HG03439 (cell line): ENCODE measurements around the gene KCNMA1.
"Not testable (repeated sequence)": the region's sequence is repeated elsewhere in the genome, so short reads cannot be mapped to it uniquely, and the experiment has no call there.

ENCODE experiments used
- ATAC-seq: cut with Tn5 transposase; IDR thresholded peaks from one replicate; pipeline ENCODE4 v1.9.1; 2021; ENCODE audit warnings: mild to moderate bottlenecking, moderate library complexity; ENCODE audit not compliant: unreplicated experiment

Gene KCNMA1

DNA sequence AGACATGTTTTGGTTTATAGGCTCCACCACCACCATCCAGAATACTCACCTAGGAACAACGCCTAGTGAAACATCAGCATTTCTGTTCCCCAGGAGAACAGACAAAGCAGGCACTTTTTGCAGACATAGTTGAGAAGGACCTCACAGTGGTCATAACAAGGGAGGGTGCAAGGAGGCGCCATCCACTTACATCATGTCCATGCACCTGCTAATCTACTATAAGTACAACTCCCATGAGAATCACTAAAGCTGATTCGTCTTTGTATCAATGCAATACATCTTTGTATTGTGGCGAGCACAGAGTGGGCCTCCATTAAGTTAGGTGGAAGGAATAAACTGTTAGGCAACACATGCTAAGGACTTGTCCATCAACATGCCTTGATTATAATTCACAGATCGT is 207.1 kb downstream of the KCNMA1 start:
- ATAC-seq = no peak

DNA sequence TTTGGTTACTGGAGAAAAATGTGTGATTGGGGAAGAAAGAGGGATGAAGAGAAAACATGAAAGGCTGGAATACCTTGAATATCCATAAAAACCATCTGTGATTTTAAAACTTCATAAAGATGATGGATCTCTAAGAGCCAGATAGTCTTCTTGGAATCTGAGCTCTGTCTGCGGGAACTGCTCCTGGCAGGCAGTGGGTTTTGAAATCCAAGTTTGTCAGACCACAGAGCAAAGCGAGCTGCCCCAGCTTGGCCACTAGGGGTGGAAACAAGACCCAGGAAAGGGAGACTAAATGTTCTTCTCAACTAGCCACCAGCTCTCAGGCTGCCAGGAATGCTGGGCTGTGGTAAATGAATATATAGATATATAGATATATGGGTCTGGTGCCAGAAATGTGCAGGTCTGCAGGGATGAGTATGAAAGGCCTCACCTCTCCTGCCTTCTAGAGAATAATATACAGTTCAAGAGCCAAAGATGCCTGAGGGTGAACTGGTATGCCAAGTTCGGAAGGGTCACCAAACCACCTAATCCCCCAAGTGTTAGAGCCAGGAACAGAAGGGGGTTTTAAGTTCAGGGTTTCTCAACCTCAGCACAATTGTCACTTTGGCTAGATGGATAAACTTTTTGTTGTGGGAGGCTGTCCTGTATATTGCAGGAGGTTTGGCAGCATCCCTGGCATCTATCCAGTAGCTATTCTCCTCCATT is 208.8 kb downstream of the KCNMA1 start:
- ATAC-seq = no peak

DNA sequence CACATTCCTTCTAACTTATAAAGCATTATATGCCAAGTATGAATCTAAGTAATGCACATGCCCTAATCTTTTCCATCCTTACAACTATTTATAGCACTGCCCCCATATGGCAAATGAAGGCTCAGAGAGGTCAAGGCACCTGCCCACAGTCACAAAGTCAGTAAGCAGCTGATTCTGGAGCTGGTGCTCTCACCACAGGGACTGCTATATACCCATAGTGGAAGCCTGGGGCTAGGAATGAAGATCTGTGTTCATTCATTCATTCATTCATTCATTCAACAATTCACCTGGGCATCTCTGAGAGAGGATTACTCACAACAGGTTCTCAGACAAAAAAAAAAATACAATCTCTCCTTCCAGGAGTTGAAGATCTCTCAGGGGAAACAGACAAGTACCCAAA is 213.4 kb downstream of the KCNMA1 start:
- ATAC-seq = no peak

DNA sequence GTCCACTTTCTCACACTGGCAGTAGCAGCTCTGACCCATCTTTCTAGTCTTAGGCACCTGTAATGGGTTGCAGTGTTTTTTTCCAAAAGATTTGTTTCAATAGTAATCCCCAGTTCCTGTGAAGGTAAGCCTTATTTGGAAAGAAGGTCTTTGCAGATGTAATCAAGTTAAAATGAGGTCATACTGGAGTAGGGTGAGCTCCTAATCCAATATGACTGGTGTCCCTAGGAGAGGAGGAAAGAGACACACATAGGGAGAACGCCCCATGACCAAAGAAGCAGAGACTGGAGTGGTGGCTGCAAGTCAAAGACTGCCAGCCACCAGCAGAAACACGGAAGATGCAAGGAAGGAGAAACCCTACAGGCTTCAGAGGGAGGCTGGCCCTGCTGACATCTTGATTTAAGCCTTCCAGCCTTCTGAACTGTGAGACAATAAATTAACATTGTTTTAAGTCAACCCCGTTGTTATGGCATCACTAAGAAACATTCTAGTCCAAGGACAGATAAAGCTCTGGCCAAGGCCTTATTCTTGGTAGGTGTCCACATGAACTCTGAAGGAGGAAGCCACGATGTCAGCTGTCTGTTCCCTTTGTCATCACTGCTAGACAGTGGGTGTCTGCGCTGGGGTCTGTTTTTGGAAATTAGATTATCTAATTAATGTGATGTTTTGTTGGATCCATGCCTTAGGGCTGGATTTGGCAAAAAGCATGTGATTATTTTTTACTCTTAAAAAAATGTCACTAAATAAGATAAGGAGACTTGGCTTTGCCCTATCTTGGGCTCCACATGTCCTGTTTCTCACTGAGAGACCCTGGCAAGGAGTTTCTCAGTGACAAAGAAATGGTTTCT is 214.9 kb downstream of the KCNMA1 start:
- ATAC-seq = no peak

DNA sequence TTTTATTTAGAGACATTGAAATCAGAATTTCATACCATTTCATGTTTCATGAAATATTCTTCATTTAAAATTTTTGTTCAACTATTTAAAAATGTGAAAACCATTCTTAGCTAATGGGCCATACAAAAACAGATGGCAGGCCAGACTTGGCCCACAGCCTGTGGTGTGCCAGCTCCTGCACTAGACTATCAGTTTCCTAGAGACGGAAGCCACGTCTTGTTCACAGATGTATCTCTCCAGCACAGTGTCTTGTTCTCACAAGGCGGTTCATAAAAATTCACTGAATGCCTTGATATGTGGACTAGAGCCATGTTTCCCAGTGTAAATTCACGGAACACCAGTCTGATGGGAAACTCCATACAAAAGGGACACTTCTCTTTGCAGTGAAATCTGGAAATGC is 216.0 kb downstream of the KCNMA1 start:
- ATAC-seq = no peak

DNA sequence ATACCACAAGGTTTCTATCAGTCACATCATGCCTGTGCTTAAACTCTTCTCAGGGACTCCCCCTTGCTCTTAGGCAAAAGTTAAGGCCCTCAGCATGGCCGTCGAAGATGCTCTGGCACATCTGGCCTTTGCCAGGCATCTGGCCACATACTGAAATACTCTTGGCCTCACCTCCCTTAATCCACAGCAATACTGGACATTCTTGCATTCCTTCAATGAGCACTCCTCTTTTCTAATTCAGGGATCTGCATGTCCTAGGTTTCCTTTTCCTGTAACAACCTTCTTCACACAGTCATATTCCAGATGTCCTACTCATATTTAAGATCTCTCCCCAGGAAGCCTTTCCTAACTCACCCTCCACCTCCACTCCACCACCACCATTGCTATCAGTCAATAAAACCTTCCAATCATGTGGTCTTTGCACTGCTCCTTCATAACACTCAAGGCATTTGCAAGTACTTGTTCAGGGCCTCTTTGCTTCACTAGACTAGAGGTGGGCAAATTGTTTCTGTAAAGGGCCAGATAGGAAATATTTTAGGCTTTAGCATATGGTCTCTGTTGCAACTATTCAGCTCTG is 216.6 kb downstream of the KCNMA1 start:
- ATAC-seq = no peak

DNA sequence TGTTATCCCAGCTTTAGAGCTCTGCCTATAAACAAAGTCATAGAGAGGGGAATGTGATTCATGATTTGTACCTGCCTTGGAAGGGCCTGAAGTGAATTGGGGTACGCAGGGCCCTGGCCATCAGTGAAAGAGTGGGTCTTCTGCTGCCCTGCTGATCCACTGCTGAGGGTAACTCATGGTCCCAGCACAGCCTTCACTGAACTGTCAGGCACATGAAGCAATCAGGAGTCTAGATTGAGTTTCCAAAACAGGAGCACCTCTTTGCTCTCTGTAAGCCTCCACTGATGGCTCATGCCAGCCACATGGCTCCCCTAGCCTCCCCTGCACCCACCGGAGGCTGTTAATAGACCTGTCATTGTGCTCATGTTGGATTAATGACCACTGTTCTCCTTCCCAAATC is 217.6 kb downstream of the KCNMA1 start:
- no peak for ATAC-seq

DNA sequence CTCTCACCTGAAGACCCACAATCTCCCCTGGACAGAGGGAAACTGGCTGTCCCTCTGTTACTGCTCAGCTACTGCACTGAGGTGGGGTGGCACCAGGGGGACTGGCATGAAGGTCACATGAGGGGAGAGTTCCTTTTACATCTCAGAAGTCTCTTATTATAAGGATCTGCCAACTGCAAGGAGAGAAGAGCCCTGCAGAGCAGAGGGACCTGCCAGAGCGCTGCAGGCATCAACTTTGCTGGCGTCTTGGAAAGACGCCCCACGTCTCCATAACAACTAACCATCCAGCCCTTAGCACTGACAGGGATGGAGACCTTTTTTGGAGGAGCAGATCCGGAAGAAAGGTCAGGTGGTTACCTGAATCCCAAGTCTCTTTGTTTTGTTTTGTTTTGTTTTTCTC is 218.6 kb downstream of the KCNMA1 start:
- no peak for ATAC-seq

DNA sequence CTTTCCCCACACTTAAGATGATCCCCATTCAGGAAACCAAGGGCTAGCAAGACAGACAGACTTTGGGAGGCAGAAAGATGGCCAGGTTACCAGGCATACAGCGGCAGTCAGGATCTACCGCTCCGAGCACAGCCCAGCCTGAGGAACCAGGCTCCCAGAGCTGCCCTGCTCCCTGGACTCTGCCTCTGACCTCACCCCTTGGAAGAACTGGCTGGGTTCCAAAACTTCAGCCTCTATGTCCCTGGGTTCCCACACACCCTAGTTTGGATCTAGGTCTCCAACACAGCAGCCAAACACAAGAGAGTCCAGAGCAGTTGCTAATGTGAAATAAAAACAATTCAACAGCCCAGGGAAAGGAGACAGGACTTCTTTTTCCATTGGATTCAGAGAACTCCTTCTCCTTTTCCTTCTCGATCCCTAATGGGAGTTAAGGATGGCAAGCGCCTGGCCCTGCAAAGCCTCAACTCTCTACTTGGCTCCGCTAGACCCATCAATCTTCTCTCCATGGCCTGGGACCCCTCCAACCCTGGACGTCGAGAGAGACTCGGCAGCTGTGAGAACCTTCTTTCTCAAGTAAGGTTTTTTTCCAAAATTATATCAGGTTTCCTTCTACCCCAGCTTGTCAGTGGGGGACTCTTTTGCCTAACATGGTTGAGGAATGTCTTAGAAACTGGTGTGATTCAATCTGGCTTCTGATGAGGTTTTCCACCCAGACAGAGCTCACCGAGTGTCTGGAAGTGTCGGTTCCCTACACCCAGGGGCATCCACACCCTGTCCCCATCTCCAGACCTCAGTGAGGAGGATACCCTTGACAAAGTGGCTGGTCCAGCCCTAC is 219.6 kb downstream of the KCNMA1 start:
- no peak for ATAC-seq

DNA sequence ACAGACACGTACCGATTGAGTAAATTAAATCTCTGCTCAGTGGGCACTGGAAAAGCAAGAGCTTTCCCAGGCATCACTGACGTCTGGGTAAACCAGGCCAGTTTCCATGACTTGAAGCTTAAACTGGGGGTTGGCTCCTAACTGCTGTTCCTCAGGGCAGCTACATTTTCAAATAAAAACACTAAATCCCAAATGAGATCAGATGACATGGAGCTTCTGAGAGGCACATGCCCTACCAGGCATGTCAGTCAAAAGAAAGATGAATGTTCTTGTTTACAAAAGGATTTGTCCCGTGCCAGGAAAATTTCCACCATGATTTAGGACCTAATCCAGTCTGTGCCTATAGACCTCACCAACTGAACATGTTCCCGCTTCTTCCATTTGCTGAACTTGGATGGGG is 220.2 kb downstream of the KCNMA1 start:
- ATAC-seq = no peak

DNA sequence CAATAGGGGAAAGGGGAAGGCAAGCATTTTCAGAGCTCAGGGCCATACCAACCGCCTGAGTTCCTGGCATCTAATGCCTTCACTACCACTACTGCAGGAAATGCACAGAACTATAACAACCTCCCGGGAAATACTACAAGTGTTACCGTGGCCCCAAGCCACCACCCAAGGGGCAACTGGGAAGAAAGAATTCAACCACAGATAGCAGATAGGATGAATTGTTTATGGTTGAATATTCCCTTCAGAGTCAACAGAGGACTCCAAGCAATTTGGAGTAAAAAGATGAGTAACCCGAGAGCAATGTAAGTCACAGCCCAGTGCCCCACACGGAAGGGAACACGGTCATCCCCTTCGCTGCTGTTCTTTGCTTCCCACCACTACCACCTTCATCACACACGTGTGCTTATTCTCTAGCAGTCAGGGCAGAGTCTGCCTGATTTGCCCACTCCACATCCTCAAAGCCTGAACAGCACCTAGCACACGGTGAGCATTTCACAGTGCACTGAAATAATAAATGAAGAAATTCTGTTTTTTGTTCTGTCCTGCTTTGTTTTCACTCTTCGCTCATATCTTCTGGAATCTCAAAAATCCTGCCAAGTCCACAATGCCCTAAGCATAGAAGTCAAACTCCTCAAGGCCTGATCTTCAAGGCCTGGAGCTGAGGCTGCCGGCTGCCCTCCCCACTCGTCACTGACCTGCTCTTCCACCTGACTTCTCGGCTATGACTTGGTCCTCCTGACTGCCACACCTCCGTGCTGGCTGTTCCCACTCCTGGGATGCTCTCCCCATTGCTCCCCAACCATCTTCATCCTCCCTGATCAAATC is 221.1 kb downstream of the KCNMA1 start:
- no peak for ATAC-seq

DNA sequence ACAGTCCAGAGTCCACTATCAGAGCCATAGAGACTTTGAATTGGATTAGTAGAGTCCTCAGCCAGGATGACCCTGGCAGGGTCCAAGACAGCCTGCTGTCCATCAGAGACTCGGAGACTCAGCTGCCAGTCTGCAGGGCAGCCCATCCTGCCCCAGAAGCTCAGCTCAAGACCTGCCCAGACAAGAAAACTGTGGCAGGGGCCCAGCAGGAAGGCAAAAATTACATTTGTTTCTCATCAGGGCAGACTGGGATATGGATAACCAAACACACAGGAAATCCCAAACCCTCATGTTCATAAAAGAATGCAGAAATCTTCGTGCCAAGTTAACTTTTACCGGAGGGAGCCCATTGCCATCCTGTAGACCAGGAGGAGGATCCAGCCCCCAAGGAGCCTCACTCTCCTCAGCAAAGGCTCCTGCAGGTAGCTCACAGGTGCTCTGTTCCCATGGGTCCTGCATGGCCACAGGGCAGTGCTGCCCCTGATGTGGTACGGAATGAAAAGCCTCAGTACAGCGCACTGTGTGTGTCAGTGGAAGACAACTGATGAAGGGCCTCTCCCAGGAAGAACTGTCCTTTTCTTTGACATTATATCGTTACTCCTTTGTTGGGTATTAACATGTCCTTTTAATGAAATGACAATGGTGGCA is 222.2 kb downstream of the KCNMA1 start:
- no peak for ATAC-seq

DNA sequence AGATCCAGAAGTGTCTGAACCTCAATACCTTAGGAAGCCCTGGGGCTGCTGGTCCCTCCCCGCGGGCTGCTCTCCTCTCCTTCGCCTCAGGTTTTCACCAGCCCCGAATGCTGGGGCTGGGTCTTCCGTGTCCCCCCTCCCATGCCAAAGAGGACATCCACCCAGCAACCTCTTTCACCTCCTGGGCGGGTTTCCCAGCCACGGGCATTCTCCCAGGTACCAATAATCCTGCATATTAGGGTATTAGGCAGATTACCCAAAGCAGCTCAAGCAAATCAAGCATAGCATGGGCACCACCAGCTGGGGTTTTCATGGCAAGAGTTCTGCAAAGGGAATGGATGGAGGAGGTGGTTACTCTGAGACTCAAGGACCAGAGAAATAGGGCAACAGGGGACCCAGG is 224.4 kb downstream of the KCNMA1 start:
- no peak for ATAC-seq

DNA sequence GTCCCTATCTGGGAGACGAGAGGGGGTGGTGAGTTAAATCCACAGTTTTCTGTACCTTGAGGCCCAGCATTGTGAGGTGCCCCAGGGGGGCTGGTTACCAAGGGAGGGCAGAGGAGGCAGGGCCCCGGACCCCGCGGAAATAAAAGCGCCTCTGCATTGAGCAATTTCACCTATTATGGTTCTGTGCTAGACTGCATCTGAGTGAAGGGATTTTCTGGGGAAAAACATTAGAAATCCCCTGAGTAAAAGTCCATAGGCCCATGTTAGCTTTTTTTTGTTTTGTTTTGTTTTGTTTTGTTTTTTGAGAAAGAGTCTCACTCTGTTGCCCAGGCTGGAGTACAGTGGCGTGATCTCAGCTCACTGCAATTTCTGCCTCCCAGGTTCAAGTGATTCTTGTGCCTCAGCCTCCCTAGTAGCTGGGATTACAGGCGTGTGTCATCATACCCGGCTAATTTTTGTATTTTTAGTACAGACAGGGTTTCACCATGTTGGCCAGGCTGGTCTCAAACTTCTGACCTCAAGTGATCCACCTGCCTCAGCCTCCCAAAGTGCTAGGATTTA is 225.0 kb downstream of the KCNMA1 start:
- not testable (repeated sequence) for ATAC-seq

DNA sequence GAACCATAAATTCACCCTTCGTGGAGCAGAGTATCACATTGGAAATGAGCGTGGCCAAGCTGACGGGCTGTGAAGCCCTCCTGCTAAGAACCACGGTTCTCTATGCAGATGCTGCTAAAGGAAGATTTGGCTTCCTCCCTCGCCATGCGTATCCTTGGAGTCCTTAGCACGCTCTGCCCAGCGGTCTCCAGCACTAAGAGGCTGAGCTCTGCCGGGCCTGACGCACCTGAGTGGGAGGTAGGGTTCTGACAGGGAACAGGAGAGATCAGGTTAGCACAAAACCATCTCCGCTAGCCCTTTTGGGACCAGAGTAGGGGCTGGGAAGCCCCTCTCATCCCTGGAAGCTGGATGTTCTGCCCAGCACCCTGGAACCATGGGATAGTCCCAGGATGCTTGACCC is 225.8 kb downstream of the KCNMA1 start:
- no peak for ATAC-seq

DNA sequence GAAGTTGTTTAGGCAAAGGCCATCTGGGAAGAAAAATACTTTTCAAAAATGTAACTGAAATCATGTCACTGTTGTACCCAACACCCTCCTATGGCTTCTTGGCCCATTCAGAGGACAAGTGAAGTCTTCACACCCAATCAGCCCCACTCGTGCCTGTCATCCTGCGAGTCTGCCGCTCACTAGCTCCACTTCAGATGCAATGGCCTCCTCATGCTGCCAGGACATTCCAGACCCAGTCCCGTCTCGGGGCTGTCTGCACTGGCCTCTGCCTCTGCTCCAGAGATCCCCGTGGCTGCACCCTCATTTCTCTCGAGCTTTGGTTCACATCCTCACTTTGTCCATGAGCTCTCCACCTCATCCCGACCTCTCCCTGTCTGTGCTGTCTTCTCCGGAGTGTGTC is 227.1 kb downstream of the KCNMA1 start:
- no peak for ATAC-seq

DNA sequence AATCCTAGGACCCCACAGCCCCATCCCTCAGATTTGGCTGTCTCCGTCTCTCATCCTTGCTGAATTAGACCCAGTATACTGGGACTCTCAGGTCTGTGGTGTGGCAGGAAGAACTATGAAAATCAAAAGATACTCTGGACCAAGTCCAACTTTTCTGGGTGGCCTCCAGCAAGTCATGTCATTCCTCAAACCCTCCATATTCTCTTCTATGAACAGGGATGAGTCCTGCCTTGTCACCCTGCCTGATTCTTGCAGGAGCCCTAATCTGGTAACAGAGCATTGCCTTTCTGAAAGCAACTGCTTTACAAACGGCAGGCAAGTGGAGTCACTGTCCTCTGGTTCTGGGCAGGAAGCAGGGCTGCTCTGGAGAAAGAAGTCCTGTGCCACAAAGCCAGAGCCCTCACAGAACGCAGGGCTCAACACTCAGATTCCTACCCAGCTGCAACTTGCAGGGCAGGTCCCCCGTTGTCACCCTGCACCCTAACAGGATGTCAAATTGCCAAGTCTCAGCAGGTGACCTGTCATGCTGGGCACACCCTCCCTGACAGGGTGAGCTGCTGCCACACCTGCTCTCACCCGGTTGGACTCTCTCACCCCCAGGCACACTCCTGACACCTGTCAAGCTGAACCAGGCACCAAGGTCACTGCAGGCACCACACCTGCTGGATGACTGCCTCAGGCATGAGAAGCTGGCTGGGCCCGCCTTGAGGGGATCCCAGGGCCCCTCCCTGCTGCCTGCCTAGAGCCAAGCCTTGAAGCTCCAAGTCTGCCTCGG is 227.7 kb downstream of the KCNMA1 start:
- no peak for ATAC-seq

DNA sequence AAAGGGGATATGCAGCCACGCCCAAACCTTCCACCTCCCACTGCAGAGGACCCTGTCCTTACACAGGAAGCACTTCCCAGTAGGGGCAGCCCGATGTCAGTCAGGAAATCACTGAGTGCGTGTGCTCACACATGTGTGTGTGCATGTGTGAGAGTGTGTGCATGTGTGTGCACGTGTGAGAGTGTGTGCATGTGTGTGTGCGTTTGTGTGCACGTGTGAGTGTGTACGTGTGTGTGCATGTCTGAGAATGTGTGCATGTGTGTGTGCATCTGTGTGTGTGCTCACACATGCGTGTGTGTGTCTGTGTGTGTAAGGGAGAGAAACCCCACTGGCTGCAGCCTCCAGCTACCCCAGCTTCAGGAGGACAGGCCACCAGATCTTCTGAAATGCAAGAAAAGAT is 229.3 kb downstream of the KCNMA1 start:
- ATAC-seq = no peak
